ENCODE results near the gene GPR156.

Gene GPR156

GRCh38 chr3:120265989-120266388 lies 19.0 kb downstream of the GPR156 start:
- DNase-seq (ENCODE audit: low read depth in 1 of 2, low spot score in 1 of 2): no peak

GRCh38 chr3:120264963-120265362 lies 20.1 kb downstream of the GPR156 start:
- Histone ChIP-seq H3K27ac (replicated peaks) (no peak overlapping the region), H3K27me3 (ENCODE audit: insufficient read depth, poor library complexity, severe bottlenecking) (no peaks in the 10 kb centered on the region), H3K4me3 (replicated peaks; ENCODE audit: insufficient read depth, low read length) (no peak overlapping the region)
- DNase-seq (ENCODE audit: low read depth in 1 of 2, low spot score in 1 of 2): no peak
- no peak for TF ChIP-seq REST (IDR thresholded peaks at IDR 0.05; ENCODE audit: insufficient replicate concordance, low read depth)
- no peak for TF ChIP-seq GABPA (IDR thresholded peaks at IDR 0.05; ENCODE audit: low read depth)
- no peak for TF ChIP-seq CTCF (IDR thresholded peaks at IDR 0.05; ENCODE audit: insufficient read depth, low read length)
- no peak for TF ChIP-seq SPI1 (IDR thresholded peaks at IDR 0.05; ENCODE audit: borderline replicate concordance, low read depth)
- TF ChIP-seq POLR2AphosphoS5 (IDR thresholded peaks at IDR 0.05; ENCODE audit: low read depth): no peak

More at GRCh38 chr3:120265989-120266388, 19.0 kb downstream of the GPR156 start:
- no peak overlapping the region for H3K4me3 ChIP-seq (replicated peaks; ENCODE audit: insufficient read depth, low read length)
- H3K27me3 ChIP-seq (ENCODE audit: insufficient read depth, poor library complexity, severe bottlenecking): no peaks in the 10 kb centered on the region
- no peak for TF ChIP-seq GABPA (IDR thresholded peaks at IDR 0.05; ENCODE audit: low read depth)
- no peak for TF ChIP-seq POLR2AphosphoS5 (IDR thresholded peaks at IDR 0.05; ENCODE audit: low read depth)
- TF ChIP-seq CTCF (IDR thresholded peaks at IDR 0.05; ENCODE audit: insufficient read depth, low read length): no peak
- TF ChIP-seq SPI1 (IDR thresholded peaks at IDR 0.05; ENCODE audit: borderline replicate concordance, low read depth): no peak
- no peak for TF ChIP-seq REST (IDR thresholded peaks at IDR 0.05; ENCODE audit: insufficient replicate concordance, low read depth)
- H3K27ac ChIP-seq (replicated peaks): no peak overlapping the region

- Histone ChIP-seq H3K4me3 (replicated peaks; ENCODE audit: insufficient read depth, low read length) (no peak overlapping the region), H3K27me3 (ENCODE audit: insufficient read depth, poor library complexity, severe bottlenecking) (no peaks in the 10 kb centered on the region), H3K27ac (replicated peaks) (no peak overlapping the region)
- TF ChIP-seq REST (IDR thresholded peaks at IDR 0.05; ENCODE audit: insufficient replicate concordance, low read depth) (no peak), CTCF (IDR thresholded peaks at IDR 0.05; ENCODE audit: insufficient read depth, low read length) (no peak)
- no peak for DNase-seq (ENCODE audit: low read depth in 1 of 2, low spot score in 1 of 2)
Observed at GRCh38 chr3:120263792-120264191, 21.2 kb downstream of the GPR156 start.
